H9 (cell line): ENCODE measurements around the gene COX11. TPM values are rescaled to one million over a fixed set of nuclear protein-coding genes. Genes with fewer than 3 reads are reported as not detected.

ENCODE experiments used
- DNase-seq: peaks from one replicate; pipeline ENCODE4 v3.0.0-alpha.2; 2017
- H2AFZ ChIP-seq: one replicate; pipeline ENCODE4 v1.6.1; 2013; ENCODE audit warnings: mild to moderate bottlenecking, low read length, control low read depth, moderate library complexity
- H2AK5ac ChIP-seq: 2 replicates; pipeline ENCODE4 v1.6.1; 2013; ENCODE audit warnings: low read length, control low read depth, mixed read lengths; ENCODE audit not compliant: insufficient read length
- H2BK120ac ChIP-seq: one replicate; pipeline ENCODE4 v1.6.1; 2013; ENCODE audit warnings: low read depth, mild to moderate bottlenecking, low read length, control low read depth, inconsistent platforms; ENCODE audit not compliant: poor library complexity, severe bottlenecking
- H2BK12ac ChIP-seq: 2 replicates; pipeline ENCODE4 v1.6.1; 2013; ENCODE audit warnings: low read length, control low read depth, mixed read lengths, low read depth; ENCODE audit not compliant: insufficient read length
- H2BK15ac ChIP-seq: 2 replicates; pipeline ENCODE4 v1.6.1; 2013; ENCODE audit warnings: low read depth, low read length, control low read depth
- H2BK20ac ChIP-seq: one replicate; pipeline ENCODE4 v1.6.1; 2013; ENCODE audit warnings: low read depth, mild to moderate bottlenecking, low read length, control low read depth, inconsistent platforms; ENCODE audit not compliant: poor library complexity, severe bottlenecking
- H2BK5ac ChIP-seq: 2 replicates; pipeline ENCODE4 v1.6.1; 2013; ENCODE audit warnings: low read length, control low read depth, mixed read lengths; ENCODE audit not compliant: insufficient read length
- H3K14ac ChIP-seq: 2 replicates; pipeline ENCODE4 v1.6.1; 2013; ENCODE audit warnings: low read length, control low read depth; ENCODE audit not compliant: insufficient read depth
- H3K18ac ChIP-seq: 2 replicates; pipeline ENCODE4 v1.6.1; 2013; ENCODE audit warnings: low read depth, mild to moderate bottlenecking, mixed read lengths, low read length, control low read depth; ENCODE audit not compliant: insufficient read length
- H3K23ac ChIP-seq: 2 replicates; pipeline ENCODE4 v1.6.1; 2013; ENCODE audit warnings: low read length, control low read depth, mixed read lengths, low read depth; ENCODE audit not compliant: insufficient read length
- H3K23me2 ChIP-seq: 2 replicates; pipeline ENCODE4 v1.6.1; 2013; ENCODE audit warnings: low read depth, mild to moderate bottlenecking, mixed read lengths, low read length, control low read depth; ENCODE audit not compliant: insufficient read length, poor library complexity, severe bottlenecking
- H3K27ac ChIP-seq: 2 replicates; pipeline ENCODE4 v1.5.1; 2013; ENCODE audit warnings: low read length, control low read depth, mixed read lengths, low read depth; ENCODE audit not compliant: insufficient read length
- H3K27me3 ChIP-seq: 2 replicates; pipeline ENCODE4 v1.6.1; 2013; ENCODE audit warnings: low read length, control low read depth, inconsistent platforms; ENCODE audit not compliant: insufficient read depth
- H3K4ac ChIP-seq: 2 replicates; pipeline ENCODE4 v1.6.1; 2013; ENCODE audit warnings: low read depth, mild to moderate bottlenecking, control low read depth, inconsistent platforms, low read length, moderate library complexity
- H3K4me1 ChIP-seq: 2 replicates; pipeline ENCODE4 v1.6.1; 2013; ENCODE audit warnings: low read length, control low read depth, inconsistent platforms; ENCODE audit not compliant: insufficient read depth
- H3K4me2 ChIP-seq: 2 replicates; pipeline ENCODE4 v1.6.1; 2013; ENCODE audit warnings: low read length, control low read depth, mixed read lengths; ENCODE audit not compliant: insufficient read length, insufficient read depth
- H3K56ac ChIP-seq: 2 replicates; pipeline ENCODE4 v1.6.1; 2013; ENCODE audit warnings: low read depth, mild to moderate bottlenecking, mixed read lengths, low read length, control low read depth; ENCODE audit not compliant: insufficient read length
- H3K79me1 ChIP-seq: 2 replicates; pipeline ENCODE4 v1.6.1; 2013; ENCODE audit warnings: low read depth, mild to moderate bottlenecking, moderate library complexity, low read length, control low read depth, inconsistent platforms; ENCODE audit not compliant: insufficient read depth, poor library complexity, severe bottlenecking
- H3K79me2 ChIP-seq: 2 replicates; pipeline ENCODE4 v1.6.1; 2013; ENCODE audit warnings: low read length, control low read depth, inconsistent platforms; ENCODE audit not compliant: insufficient read depth
- H3K9ac ChIP-seq: 2 replicates; pipeline ENCODE4 v1.6.1; 2013; ENCODE audit warnings: low read length, control low read depth, mixed read lengths; ENCODE audit not compliant: insufficient read length; ENCODE audit errors: extremely low read depth
- H3K9me3 ChIP-seq: one replicate; pipeline ENCODE4 v1.6.1; 2013; ENCODE audit warnings: low read depth, low read length, inconsistent platforms; ENCODE audit not compliant: control insufficient read depth
- H3T11ph ChIP-seq: one replicate; pipeline ENCODE4 v1.6.1; 2013; ENCODE audit warnings: mild to moderate bottlenecking, low read length, control low read depth, inconsistent platforms
- H4K20me1 ChIP-seq: one replicate; pipeline ENCODE4 v1.6.1; 2013; ENCODE audit not compliant: control insufficient read depth, insufficient read length, insufficient read depth
- H4K5ac ChIP-seq: 2 replicates; pipeline ENCODE4 v1.6.1; 2013; ENCODE audit warnings: low read depth, mild to moderate bottlenecking, mixed read lengths, low read length, control low read depth; ENCODE audit not compliant: insufficient read length
- H4K8ac ChIP-seq: replicated peaks from 2 replicates; pipeline ENCODE4 v1.6.1; 2013; ENCODE audit warnings: low read length, control low read depth, mixed read lengths, low read depth; ENCODE audit not compliant: insufficient read length
- H4K91ac ChIP-seq: 2 replicates; pipeline ENCODE4 v1.6.1; 2013; ENCODE audit warnings: low read depth, mild to moderate bottlenecking, moderate library complexity, mixed read lengths, low read length, control low read depth; ENCODE audit not compliant: insufficient read length
- H3K27ac Mint-ChIP-seq, 3 experiments: 2 replicates in 2 of 3; 3 replicates in 1 of 3; pipeline ENCODE4 v1.8.0; 2020 to 2021; ENCODE audit warnings: mixed read lengths in 3 of 3, mild to moderate bottlenecking in 1 of 3, moderate library complexity in 1 of 3
- H3K27me3 Mint-ChIP-seq: 2 replicates; pipeline ENCODE4 v1.8.0; 2021; ENCODE audit warnings: low read depth, mild to moderate bottlenecking, moderate library complexity, mixed read lengths
- H3K36me3 Mint-ChIP-seq, 3 experiments: 2 replicates in 2 of 3; 3 replicates in 1 of 3; pipeline ENCODE4 v1.8.0; 2020 to 2021; ENCODE audit warnings: low read depth in 3 of 3, mixed read lengths in 3 of 3; ENCODE audit not compliant: insufficient read depth in 1 of 3
- H3K4me1 Mint-ChIP-seq, 2 experiments: 2 replicates each; pipeline ENCODE4 v1.8.0; 2020; ENCODE audit warnings: mixed read lengths in 2 of 2
- H3K4me3 Mint-ChIP-seq, 2 experiments: 2 replicates in 1 of 2; 3 replicates in 1 of 2; pipeline ENCODE4 v1.8.0; 2020 to 2021; ENCODE audit warnings: mild to moderate bottlenecking in 2 of 2, mixed read lengths in 2 of 2, moderate library complexity in 1 of 2
- H3K9me3 Mint-ChIP-seq, 2 experiments: 2 replicates in 1 of 2; 3 replicates in 1 of 2; pipeline ENCODE4 v1.8.0; 2020; ENCODE audit warnings: mild to moderate bottlenecking in 2 of 2, mixed read lengths in 2 of 2, moderate library complexity in 1 of 2
- CTCF ChIP-seq: fragments of 200-600 bp; sonication (generic); conservative IDR thresholded peaks from 3 replicates; pipeline ENCODE4 v1.8.0; 2021; ENCODE audit warnings: antibody characterized with exemption, mild to moderate bottlenecking
- WGBS: extraction: QIAGEN DNeasy Blood & Tissue Kit; methylation state at CpG from one replicate; pipeline ENCODE4 v1.1.7; 2013; ENCODE audit warnings: missing lambda C conversion rate, low lambda C conversion rate, mixed read lengths; ENCODE audit not compliant: insufficient read length; ENCODE audit errors: extremely low coverage; 5-methylcytosine and 5-hydroxymethylcytosine counted together
- total RNA-seq: library from RNA; stranded (reverse); gene quantifications from 2 replicates; pipeline ENCODE4 v1.2.1, GENCODE V29; 2021

Gene COX11
- total RNA-seq, 1 experiment from 2014 or later: 76.1 TPM

DNA sequence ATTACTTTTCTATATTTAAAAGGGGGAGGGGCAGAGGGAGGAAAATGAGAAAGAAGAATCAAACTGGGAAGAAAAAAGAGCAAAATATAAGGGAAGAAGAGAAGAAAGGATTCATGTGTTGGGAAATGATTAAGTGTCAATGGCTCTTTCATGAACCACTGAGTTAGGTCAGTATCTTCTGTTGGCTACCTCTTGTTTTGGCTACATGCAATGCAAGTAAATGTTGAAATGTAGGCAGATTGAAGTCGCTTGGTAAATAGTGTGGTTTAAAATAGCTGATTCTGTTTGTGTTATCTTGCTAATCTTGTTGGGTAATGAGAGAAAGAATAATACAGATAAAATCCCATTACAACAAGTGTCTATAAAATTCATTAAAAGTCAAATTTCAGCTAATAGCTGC is 27.2 kb downstream of the COX11 start:
- Histone ChIP-seq H3K18ac (no peak overlapping the region), H3K4me2 (no peak overlapping the region), H4K91ac (no peak overlapping the region), H3K9ac (no peak overlapping the region), H3K27me3 (no peaks in the 10 kb centered on the region), H2BK120ac (no peak overlapping the region), H3K79me2 (no peaks in the 10 kb centered on the region), H3K14ac (no peak overlapping the region), H3K79me1 (no peaks in the 10 kb centered on the region), H3K4ac (no peak overlapping the region), H2BK20ac (no peak overlapping the region), H2AFZ (no peak overlapping the region), H4K20me1 (no peaks in the 10 kb centered on the region), H2BK12ac (no peak overlapping the region), H2BK5ac (no peak overlapping the region), H2AK5ac (no peak overlapping the region), H3K23ac (no peak overlapping the region), H2BK15ac (no peak overlapping the region), H4K8ac (no peak overlapping the region), H3K27ac (no peak overlapping the region), H3K9me3 (no peaks in the 10 kb centered on the region), H3T11ph (no peak overlapping the region), H4K5ac (no peak overlapping the region), H3K23me2 (no peaks in the 10 kb centered on the region), H3K4me1 (no peaks in the 10 kb centered on the region), H3K56ac (no peak overlapping the region)
- Mint-ChIP-seq H3K27ac (no peak overlapping the region), H3K4me3 (no peak overlapping the region), H3K27me3 (no peaks in the 10 kb centered on the region), H3K9me3 (no peaks in the 10 kb centered on the region), H3K4me1 (no peaks in the 10 kb centered on the region), H3K36me3 (peaks cover 27 to 60% (median 46%) of the 10 kb centered on the region in 3 experiments; a peak in 6 of 7 replicates)
- TF ChIP-seq CTCF: no peak
- DNase-seq: no peak
- WGBS: no CpG with 5 or more reads among the region's 1 CpG
